IMR-90 (cell line): ENCODE measurements around the gene RND3.

Source experiments
- CEBPB ChIP-seq: IDR thresholded peaks from 2 replicates; pipeline ENCODE4 v1.6.1; 2012; ENCODE audit warnings: low read depth, low read length, improper control_type of control experiment
- MAZ ChIP-seq: IDR thresholded peaks from 2 replicates; pipeline ENCODE4 v1.6.1; 2012; ENCODE audit warnings: low read depth, mild to moderate bottlenecking, low read length, improper control_type of control experiment, moderate library complexity, borderline replicate concordance
- RCOR1 ChIP-seq: IDR thresholded peaks from 2 replicates; pipeline ENCODE4 v1.6.1; 2012; ENCODE audit warnings: mild to moderate bottlenecking, low read length, improper control_type of control experiment; ENCODE audit not compliant: insufficient replicate concordance
- TF ChIP-seq, protein P1 (sequence below): conservative IDR thresholded peaks from 2 replicates; pipeline ENCODE4 v1.5.1; 2012; ENCODE audit warnings: mild to moderate bottlenecking, low read depth, low read length, improper control_type of control experiment

DNA sequence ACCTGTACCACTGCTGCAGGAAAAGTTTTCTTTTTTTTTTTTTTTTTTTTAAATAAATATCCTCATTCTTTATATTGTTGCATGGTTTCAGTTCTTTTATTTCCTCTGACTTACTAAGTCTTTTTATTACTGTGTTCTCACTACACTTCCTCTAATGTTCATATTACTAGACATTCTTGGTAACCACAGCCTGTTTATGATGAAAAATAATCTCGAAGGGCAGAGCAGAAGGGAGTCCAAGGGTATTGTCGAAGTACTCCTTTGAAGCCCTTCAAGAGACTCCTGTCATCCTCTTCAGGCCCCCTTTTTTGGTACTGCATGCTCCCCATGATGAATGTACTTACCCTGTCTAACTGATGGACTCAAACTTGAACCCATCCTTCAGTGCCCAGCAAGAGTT is 61.2 kb downstream of the RND3 start:
- no peak for TF ChIP-seq MAZ
- TF ChIP-seq CEBPB, result no peak
- TF ChIP-seq, protein P1, sequence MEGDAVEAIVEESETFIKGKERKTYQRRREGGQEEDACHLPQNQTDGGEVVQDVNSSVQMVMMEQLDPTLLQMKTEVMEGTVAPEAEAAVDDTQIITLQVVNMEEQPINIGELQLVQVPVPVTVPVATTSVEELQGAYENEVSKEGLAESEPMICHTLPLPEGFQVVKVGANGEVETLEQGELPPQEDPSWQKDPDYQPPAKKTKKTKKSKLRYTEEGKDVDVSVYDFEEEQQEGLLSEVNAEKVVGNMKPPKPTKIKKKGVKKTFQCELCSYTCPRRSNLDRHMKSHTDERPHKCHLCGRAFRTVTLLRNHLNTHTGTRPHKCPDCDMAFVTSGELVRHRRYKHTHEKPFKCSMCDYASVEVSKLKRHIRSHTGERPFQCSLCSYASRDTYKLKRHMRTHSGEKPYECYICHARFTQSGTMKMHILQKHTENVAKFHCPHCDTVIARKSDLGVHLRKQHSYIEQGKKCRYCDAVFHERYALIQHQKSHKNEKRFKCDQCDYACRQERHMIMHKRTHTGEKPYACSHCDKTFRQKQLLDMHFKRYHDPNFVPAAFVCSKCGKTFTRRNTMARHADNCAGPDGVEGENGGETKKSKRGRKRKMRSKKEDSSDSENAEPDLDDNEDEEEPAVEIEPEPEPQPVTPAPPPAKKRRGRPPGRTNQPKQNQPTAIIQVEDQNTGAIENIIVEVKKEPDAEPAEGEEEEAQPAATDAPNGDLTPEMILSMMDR, result no peak
- TF ChIP-seq RCOR1, result no peak
